Measurements from ENCODE around the gene TRAF2.

Gene TRAF2

GRCh38 chr9:136947028-136947891 is 60.9 kb downstream of the TRAF2 start:
- TF ChIP-seq CTCF (IDR thresholded peaks at IDR 0.05; ENCODE audit: low read depth, low read length), result no peak
- in situ Hi-C loops (cut with HindIII; ENCODE audit: low sequenced_read_pairs), result loop anchor here (25.0 kb wide), 1 partner anchor 90 kb away; the partner anchor contains the start of genes ABCA2, FUT7 and NPDC1
- DNase-seq (ENCODE audit: low read depth, low spot score), result no peak
- H3K4me3 ChIP-seq (ENCODE audit: low read depth, low read length), result no peak overlapping the region

- DNase-seq (ENCODE audit: low read depth, low spot score), result peak; percentile 10
- in situ Hi-C loops (cut with HindIII; ENCODE audit: low sequenced_read_pairs), result loop anchor here (25.0 kb wide), 1 partner anchor 89 kb away; the partner anchor contains the start of genes ABCA2, FUT7 and NPDC1
- peak; percentile 61 for TF ChIP-seq CTCF (IDR thresholded peaks at IDR 0.05; ENCODE audit: low read depth, low read length)
- H3K4me3 ChIP-seq (ENCODE audit: low read depth, low read length), result no peak overlapping the region
These were observed 61.7 kb downstream of the TRAF2 start for GRCh38 chr9:136947955-136948510.

DNA sequence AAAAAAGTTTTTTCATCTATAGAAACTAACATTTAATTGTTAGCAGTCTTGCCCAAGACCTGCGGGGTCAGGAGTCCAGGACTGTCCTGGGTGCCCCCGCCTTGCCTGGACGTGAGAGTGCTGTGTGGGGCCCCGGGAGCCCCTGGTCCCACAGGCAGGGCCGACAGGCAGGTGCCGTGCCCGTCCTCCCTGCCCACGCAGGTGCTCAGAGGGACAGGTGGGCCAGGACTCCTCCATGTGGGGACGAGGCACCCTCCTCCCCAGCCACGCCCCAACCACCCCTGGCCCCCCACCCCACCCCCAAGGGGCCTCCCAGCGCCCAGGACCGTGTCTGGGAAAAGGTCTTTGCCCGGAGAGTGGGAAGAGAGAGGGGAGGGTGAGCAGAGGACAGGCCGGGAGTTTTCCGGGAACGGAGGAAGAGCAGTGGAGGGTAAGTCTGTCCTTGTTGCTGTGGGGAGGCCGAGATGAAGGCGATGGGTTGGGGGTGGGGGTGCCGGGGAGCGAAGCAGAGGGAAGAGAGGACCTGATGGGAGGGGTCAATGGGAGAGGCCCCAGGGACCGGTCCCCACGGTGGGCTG is 63.0 kb downstream of the TRAF2 start:
- in situ Hi-C loops (cut with HindIII; ENCODE audit: low sequenced_read_pairs), result loop anchor here (25.0 kb wide), 1 partner anchor 88 kb away; the partner anchor contains the start of genes ABCA2, FUT7 and NPDC1
- DNase-seq (ENCODE audit: low read depth, low spot score), result no peak
- TF ChIP-seq CTCF (IDR thresholded peaks at IDR 0.05; ENCODE audit: low read depth, low read length), result no peak
- peak overlapping the region; percentile 50 for H3K4me3 ChIP-seq (ENCODE audit: low read depth, low read length)

GRCh38 chr9:136949817-136950655 is 63.7 kb downstream of the TRAF2 start:
- in situ Hi-C loops (cut with HindIII; ENCODE audit: low sequenced_read_pairs), result loop anchor here (25.0 kb wide), 1 partner anchor 87 kb away; the partner anchor contains the start of genes ABCA2, FUT7 and NPDC1
- no peak for TF ChIP-seq CTCF (IDR thresholded peaks at IDR 0.05; ENCODE audit: low read depth, low read length)
- DNase-seq (ENCODE audit: low read depth, low spot score), result peak; percentile 80
- H3K4me3 ChIP-seq (ENCODE audit: low read depth, low read length), result peak overlapping the region; percentile 50

DNA sequence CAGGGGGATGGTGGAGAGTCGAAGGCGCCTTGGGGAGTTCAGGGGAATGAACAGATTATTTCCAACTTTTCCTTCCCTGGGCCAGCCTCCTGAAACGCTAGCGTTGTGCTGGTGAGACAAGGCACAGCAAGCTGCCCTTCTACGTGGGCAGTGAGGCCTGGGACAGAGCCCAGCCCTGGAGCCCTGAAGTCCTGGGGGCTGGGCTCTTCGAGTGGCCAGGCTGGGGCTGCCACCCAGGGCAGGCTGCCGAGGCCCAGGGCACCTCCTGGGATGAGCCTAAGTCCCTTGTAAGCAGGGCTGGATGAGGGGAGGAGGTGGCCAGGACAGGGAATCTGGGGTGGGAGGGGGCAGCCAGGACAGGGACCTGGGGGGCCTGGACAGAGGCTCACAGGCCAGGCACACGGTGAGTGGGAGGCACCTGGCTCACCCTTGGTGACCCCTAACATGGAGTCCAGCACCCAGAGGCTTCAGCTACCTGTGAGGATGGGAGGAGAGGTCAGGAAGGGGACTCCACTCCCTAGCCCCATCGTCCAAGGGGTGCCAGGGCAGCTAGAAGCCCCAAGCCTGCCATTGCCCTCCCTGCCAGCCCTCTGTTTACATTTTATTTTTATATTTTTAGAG is 64.5 kb downstream of the TRAF2 start:
- no peak for DNase-seq (ENCODE audit: low read depth, low spot score)
- in situ Hi-C loops (cut with HindIII; ENCODE audit: low sequenced_read_pairs), result no loop called here
- H3K4me3 ChIP-seq (ENCODE audit: low read depth, low read length), result peak overlapping the region; percentile 50
- no peak for TF ChIP-seq CTCF (IDR thresholded peaks at IDR 0.05; ENCODE audit: low read depth, low read length)

Data from astrocyte of the spinal cord (primary cell).